ENCODE results near the gene PRKCA.

The PRKCA gene

DNA sequence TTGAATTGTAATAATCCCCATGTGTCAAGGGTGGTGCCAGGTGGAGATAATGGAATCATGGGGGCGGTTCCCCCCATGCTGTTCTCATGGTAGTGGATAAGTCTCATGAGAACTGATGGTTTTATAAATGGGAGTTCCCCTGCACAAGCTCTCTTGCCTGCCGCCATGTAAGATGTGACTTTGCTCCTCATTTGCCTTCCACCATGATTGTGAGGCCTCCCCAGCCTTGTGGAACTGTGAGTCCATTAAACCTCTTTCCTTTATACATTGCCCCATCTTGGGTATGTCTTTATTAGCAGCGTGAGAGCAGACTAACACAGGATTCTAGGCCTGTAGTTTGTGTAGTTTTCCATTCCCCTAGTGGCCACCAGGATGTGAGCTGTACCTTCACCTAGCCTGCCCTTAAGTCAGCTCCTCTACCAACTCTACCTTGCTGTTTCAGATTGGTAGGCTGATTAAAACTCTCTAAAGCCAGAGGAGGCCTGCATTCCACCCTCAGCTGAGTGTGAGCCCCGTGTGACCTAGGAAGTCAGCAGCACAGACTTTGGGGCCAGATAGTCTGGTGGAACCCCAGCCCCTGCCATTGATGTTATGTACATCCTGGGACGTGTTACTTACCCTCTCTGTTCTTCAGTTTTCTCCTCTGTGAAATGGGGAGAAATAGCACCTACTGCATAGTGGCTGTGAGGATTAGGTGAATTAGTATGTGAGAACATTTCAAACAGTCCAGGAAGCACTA lies 280.1 kb downstream of the PRKCA start:
- Mint-ChIP-seq H3K27me3 (no peaks in the 10 kb centered on the region), H3K4me1 (ENCODE audit: low read depth in 2 of 2) (peaks cover 3 to 8% of the 10 kb centered on the region in 2 donors), H3K27ac (no peak overlapping the region), H3K4me3 (no peak overlapping the region), H3K9me3 (no peaks in the 10 kb centered on the region), H3K36me3 (ENCODE audit: insufficient read depth) (no peaks in the 10 kb centered on the region)
- ATAC-seq (replicated peaks) = no peak
- DNase-seq = no peak

DNA sequence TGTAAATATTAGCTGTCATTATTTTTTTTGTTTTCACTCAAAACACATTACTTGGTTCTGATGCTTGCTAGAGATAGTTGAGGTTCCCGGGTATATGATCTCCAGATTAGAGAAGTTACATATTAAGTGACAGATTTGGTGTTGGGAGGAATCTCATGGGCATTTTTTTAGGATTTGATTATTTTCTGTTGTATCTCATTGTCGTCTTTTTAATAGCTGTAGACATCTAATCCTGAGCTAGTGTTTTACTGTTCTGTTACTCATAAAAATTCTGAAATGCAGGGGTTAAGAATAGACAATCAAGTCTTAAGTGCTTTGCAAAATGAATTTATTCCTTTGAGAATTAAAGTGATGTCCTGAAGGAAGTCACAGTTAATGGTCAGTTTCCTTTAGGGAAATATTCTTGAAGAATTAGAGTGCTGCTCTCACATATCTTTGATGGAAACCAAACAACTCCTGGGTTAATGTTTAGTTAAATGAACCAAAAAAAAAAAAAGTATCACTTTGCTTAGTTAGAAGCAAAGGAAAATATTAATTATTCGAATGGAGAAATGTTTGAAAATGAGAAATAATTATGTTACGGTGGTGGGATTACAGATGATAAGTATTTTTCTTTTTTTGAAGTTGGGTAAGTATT lies 280.8 kb downstream of the PRKCA start:
- no peaks in the 10 kb centered on the region for H3K36me3 Mint-ChIP-seq (ENCODE audit: insufficient read depth)
- no peak overlapping the region for H3K27ac Mint-ChIP-seq
- no peaks in the 10 kb centered on the region for H3K9me3 Mint-ChIP-seq
- H3K4me3 Mint-ChIP-seq = no peak overlapping the region
- no peak for DNase-seq
- ATAC-seq (replicated peaks) = no peak
- peaks cover 8 to 11% of the 10 kb centered on the region in 2 donors for H3K4me1 Mint-ChIP-seq (ENCODE audit: low read depth in 2 of 2)
- no peaks in the 10 kb centered on the region for H3K27me3 Mint-ChIP-seq

DNA sequence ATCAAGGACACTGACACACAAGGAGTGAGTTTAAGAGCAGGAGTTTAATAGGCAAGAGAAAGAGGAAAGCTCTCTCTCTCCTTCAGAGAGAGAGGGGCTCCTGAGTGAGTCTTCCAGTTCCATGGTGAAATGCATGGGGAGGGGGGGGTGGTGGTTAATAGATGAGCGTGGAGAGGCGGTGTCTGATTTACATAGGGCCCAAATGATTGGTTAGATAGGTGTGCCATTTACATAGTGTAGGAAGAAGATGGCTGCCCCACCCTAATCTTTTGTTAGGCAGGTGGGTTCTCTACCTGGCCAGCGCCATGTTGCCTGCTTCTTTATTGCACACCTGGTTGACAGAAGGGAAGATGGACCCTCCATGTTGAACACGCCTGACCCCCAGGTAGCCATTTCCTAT lies 282.5 kb downstream of the PRKCA start:
- H3K27ac Mint-ChIP-seq = no peak overlapping the region
- peaks cover 3 to 8% of the 10 kb centered on the region in 2 donors for H3K4me1 Mint-ChIP-seq (ENCODE audit: low read depth in 2 of 2)
- ATAC-seq (replicated peaks) = no peak
- H3K36me3 Mint-ChIP-seq (ENCODE audit: insufficient read depth) = no peaks in the 10 kb centered on the region
- H3K4me3 Mint-ChIP-seq = no peak overlapping the region
- H3K27me3 Mint-ChIP-seq = no peaks in the 10 kb centered on the region
- no peaks in the 10 kb centered on the region for H3K9me3 Mint-ChIP-seq
- DNase-seq = no peak

DNA sequence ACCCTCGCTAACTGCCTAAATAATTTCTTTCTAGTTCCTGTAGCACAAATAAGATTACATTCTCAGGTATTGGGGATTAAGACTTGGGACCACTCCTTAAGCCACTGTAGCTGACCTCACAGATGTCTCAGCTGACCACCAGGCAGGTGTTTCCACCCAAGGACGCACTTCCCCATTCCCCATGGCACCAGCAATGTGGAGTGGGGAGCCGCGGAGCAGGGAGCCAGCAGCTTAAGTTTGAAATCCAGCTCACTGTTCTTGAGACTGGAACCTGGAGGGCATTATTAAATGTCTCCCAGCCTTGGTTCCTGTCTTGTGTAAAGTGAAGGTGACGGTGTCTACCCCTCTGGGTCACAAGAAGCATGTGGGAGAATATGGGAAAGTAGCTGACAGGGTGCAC lies 283.1 kb downstream of the PRKCA start:
- Mint-ChIP-seq H3K36me3 (ENCODE audit: insufficient read depth) (no peaks in the 10 kb centered on the region), H3K4me3 (no peak overlapping the region), H3K27ac (no peak overlapping the region), H3K4me1 (ENCODE audit: low read depth in 2 of 2) (peaks cover 5 to 8% of the 10 kb centered on the region in 2 donors), H3K27me3 (no peaks in the 10 kb centered on the region), H3K9me3 (no peaks in the 10 kb centered on the region)
- no peak for ATAC-seq (replicated peaks)
- no peak for DNase-seq

DNA sequence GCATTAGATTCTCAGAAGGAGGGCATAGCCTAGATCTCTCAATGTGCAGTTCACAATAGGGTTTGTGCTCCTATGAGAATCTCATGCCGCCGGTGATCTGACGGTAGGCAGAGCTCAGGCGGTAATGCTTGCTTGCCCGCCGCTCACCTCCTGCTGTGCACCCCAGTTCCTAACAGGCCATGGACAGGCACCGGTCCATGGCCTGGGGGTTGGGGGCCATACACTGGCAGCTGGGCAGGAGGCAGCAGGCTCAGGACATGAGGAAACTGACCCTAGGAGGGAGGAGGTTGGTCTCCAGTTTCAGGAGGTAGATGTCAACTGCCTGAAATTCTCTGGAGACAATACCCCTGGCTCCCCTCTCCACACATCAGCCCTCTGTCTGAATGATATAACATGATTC lies 287.5 kb downstream of the PRKCA start:
- ATAC-seq (replicated peaks) (no peak), DNase-seq (no peak)
- H3K27me3 Mint-ChIP-seq = no peaks in the 10 kb centered on the region
- H3K9me3 Mint-ChIP-seq = no peaks in the 10 kb centered on the region
- H3K4me3 Mint-ChIP-seq = no peak overlapping the region
- no peaks in the 10 kb centered on the region for H3K36me3 Mint-ChIP-seq (ENCODE audit: insufficient read depth)
- no peak overlapping the region for H3K27ac Mint-ChIP-seq
- H3K4me1 Mint-ChIP-seq (ENCODE audit: low read depth in 2 of 2) = peaks cover 5% of the 10 kb centered on the region in 2 donors

DNA sequence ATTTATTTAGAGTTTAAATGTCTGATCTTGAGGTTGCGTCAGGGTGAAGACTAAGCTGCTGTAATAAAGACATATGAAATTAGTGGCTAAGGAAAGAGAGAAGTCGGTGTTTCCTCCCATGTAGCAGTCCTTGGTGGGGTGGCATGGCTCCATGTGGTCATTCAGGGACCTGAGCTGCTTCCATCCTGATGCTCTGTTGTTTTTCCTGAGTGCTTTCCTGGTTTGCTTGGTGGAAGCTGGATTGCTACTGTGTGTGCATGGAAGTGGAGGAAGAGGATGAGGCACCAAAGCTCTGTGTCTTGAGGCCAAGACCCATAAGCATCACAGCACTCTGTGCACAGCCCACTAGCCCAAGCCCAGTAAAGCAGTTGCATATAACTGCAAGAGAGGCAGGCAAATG lies 290.7 kb downstream of the PRKCA start:
- Mint-ChIP-seq H3K27me3 (no peaks in the 10 kb centered on the region), H3K9me3 (no peaks in the 10 kb centered on the region), H3K4me1 (ENCODE audit: low read depth in 2 of 2) (peaks cover 2 to 3% of the 10 kb centered on the region in 2 donors), H3K36me3 (ENCODE audit: insufficient read depth) (no peaks in the 10 kb centered on the region), H3K4me3 (no peak overlapping the region), H3K27ac (no peak overlapping the region)
- DNase-seq = no peak
- ATAC-seq (replicated peaks) = no peak

DNA sequence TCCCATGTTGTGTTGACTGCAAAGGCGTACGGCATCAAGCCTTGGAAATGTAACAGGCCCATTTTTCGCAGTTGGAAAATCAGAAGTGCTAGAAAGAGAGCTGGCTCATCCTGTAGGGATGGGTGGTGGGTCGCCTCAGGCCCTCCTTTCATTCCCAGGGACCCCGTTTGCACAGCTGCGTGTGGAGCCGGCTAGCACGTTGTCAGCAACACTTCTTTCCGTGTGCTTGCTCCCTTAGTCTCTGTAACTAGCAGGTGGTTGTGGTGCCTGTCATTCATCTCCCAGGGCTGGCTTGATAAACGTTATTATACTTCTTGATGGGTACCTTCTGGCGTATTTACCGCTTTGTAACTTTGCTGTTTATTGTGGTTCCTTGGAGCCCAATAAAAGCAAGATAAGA lies 293.5 kb downstream of the PRKCA start:
- no peak overlapping the region for H3K4me3 Mint-ChIP-seq
- H3K27me3 Mint-ChIP-seq = no peaks in the 10 kb centered on the region
- no peaks in the 10 kb centered on the region for H3K4me1 Mint-ChIP-seq (ENCODE audit: low read depth in 2 of 2)
- no peak for DNase-seq
- ATAC-seq (replicated peaks) = no peak
- no peaks in the 10 kb centered on the region for H3K36me3 Mint-ChIP-seq (ENCODE audit: insufficient read depth)
- H3K9me3 Mint-ChIP-seq = no peaks in the 10 kb centered on the region
- no peak overlapping the region for H3K27ac Mint-ChIP-seq

DNA sequence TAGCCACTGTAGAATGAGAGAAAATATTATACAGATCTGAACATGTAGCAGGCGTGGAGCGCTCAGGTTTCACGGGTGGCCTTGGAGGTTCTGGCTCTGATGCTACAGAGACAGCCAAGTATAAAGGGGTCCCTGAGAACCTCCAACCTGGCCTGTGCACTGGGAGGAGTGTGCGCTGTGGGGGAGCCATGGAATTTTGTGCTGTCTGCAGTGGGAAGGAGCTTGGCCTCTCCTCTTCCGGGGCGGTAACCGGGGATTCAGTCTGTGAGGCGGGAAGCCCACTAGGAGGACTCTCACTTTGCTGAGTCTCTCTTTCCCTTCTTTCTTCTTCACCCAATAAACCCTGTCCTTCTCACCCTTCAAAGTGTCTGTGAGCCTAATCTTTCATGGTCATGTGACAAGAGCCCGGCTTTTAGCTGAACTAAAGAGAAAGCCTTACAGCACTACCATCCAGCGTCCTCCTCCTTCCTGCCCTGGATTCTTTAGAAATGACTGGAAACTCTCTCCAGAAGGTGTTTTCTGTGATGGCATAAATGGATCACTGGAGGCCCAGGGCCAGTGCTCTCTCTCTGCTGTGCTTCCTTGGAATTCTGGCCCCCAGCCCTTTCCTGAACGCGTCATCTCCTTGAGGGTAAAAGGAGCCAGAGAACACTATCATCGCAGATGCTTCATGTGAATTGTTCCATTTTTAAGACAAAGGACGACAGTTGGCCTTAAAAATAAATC lies 300.4 kb downstream of the PRKCA start:
- peaks cover 4 to 5% of the 10 kb centered on the region in 2 donors for H3K4me1 Mint-ChIP-seq (ENCODE audit: low read depth in 2 of 2)
- no peak overlapping the region for H3K4me3 Mint-ChIP-seq
- DNase-seq (no peak), ATAC-seq (replicated peaks) (no peak)
- no peaks in the 10 kb centered on the region for H3K36me3 Mint-ChIP-seq (ENCODE audit: insufficient read depth)
- H3K27me3 Mint-ChIP-seq = peaks cover 0 to 4% of the 10 kb centered on the region in 2 donors
- no peak overlapping the region for H3K27ac Mint-ChIP-seq
- H3K9me3 Mint-ChIP-seq = no peaks in the 10 kb centered on the region

DNA sequence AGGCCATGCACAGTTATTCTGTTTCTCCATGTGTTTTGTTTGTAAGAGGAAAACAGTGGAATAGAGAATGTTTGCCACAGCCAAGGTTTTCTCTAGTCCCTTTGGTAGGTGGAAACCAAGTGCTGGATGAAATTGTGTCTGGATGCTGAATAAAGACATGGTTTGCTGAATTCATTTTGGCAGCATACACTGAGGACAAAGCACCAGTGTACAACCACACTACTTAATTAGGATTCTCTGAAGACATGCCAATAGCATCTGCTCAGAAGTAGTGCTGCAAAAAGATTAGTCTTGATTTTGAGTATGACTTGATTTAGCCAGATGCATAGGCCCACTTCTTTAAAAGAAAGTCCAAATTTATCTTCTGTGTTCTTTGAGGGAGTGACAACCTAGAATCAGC lies 302.0 kb downstream of the PRKCA start:
- Mint-ChIP-seq H3K27me3 (peaks cover 0 to 4% of the 10 kb centered on the region in 2 donors), H3K4me3 (no peak overlapping the region), H3K4me1 (ENCODE audit: low read depth in 2 of 2) (peaks cover 4 to 5% of the 10 kb centered on the region in 2 donors), H3K27ac (no peak overlapping the region), H3K9me3 (peaks cover 0 to under 1% of the 10 kb centered on the region in 2 donors), H3K36me3 (ENCODE audit: insufficient read depth) (no peaks in the 10 kb centered on the region)
- DNase-seq (no peak), ATAC-seq (replicated peaks) (no peak)

DNA sequence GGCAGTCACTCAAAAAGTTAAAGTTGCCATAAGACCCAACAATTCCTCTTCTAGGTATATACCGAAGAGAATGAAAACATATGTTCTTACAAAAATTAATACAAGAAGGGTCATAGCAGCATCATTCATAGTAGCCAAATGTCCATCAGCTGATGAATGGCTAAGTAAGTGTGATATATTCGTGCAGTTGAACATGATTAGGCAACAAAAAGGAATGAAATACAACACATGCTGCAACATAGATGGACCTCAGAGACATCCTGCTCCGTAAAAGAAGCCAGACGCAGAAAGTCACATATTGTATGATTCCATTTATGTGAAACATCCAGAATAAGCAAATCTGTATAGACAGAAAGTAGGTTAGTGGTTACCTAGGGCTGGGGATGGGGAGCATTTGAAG lies 303.1 kb downstream of the PRKCA start:
- peaks cover 4 to 5% of the 10 kb centered on the region in 2 donors for H3K4me1 Mint-ChIP-seq (ENCODE audit: low read depth in 2 of 2)
- H3K9me3 Mint-ChIP-seq = peaks cover 1 to 5% of the 10 kb centered on the region in 2 donors
- no peak for ATAC-seq (replicated peaks)
- H3K27ac Mint-ChIP-seq = no peak overlapping the region
- DNase-seq = no peak
- H3K36me3 Mint-ChIP-seq (ENCODE audit: insufficient read depth) = peaks cover 2% of the 10 kb centered on the region
- no peak overlapping the region for H3K4me3 Mint-ChIP-seq
- H3K27me3 Mint-ChIP-seq = peaks cover 0 to 4% of the 10 kb centered on the region in 2 donors

DNA sequence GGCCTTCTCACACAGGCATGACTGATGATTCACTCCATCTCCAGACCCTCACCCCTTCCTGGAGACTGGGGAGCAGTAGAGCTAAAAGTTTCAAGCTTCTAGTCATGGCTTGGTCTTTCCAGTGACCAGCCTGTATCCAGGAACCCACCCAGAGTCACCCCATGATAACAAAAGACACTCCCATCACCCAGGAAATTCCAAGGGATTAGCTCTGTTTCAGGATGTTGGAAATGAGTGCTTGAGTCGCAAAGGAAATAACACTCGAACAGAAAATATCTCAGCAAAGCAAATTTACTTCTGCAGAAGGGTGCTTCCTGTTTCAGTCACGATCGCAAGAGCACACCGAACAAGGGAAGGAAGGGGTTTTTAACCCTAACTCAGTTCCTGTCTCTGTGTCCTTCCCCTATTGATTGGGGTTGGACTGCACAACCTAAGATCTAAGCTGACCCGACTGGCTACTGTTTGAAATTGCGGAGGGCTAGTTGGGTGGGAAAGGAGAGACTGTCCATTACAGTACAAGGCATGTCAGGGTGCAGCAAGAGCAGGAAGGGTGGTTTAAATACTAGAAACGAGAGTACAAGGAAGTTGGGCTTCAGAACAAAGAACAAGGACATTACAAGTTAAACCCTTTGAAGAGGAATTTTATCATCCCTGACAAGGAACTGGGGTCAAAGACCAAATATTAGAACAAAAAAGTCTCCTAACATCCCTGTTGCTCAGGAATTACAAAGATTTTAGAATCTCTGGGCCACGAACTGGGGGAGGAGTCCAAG lies 308.1 kb downstream of the PRKCA start:
- peak overlapping the region; percentile 4 to 49 for H3K27ac Mint-ChIP-seq
- no peak for DNase-seq
- H3K27me3 Mint-ChIP-seq = no peaks in the 10 kb centered on the region
- H3K4me3 Mint-ChIP-seq = no peak overlapping the region
- H3K36me3 Mint-ChIP-seq (ENCODE audit: insufficient read depth) = peaks cover 4% of the 10 kb centered on the region
- H3K9me3 Mint-ChIP-seq = peaks cover 4 to 15% of the 10 kb centered on the region in 2 donors
- no peak for ATAC-seq (replicated peaks)
- peaks cover 0 to 4% of the 10 kb centered on the region in 2 donors for H3K4me1 Mint-ChIP-seq (ENCODE audit: low read depth in 2 of 2)

DNA sequence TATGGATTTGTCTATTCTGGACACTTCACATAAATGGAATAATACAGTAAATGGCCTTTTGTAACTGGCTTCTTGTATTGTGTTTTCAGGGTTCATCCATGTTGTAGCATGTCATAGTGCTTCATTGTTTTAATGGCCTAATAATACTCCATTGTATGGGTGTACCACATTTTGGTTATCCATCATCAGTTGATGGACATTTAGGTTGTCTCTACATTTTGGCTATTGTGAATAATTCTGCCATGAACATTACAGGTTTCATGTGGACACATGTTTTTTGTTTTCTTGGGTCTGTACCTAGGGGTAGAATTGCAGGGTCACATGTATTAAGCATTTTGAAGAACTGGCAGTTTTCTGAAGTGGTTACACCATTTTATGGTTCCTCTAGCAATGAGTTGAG lies 309.0 kb downstream of the PRKCA start:
- H3K4me1 Mint-ChIP-seq (ENCODE audit: low read depth in 2 of 2) = peaks cover 0 to 4% of the 10 kb centered on the region in 2 donors
- H3K27ac Mint-ChIP-seq = no peak overlapping the region
- H3K27me3 Mint-ChIP-seq = no peaks in the 10 kb centered on the region
- DNase-seq (no peak), ATAC-seq (replicated peaks) (no peak)
- H3K36me3 Mint-ChIP-seq (ENCODE audit: insufficient read depth) = peaks cover 6% of the 10 kb centered on the region
- H3K4me3 Mint-ChIP-seq = no peak overlapping the region
- peaks cover 4 to 15% of the 10 kb centered on the region in 2 donors for H3K9me3 Mint-ChIP-seq

DNA sequence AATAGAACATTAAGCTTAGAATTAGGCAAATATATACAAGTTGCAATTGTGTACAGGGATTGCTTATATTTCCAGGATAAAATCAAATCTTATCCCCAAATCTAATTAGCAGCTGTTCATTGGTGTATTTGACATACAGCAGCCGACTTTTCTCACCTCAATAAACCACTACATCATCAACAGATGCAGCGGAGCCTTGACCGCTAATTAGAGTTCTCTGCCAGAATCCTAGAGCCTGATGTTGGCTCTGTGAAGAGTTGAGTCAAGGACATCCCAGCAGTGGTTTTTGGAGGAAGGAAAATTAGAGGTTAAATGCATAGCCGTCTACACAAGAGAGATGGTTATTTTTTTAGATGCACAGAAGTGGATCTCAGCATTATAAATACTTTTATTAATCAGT lies 310.6 kb downstream of the PRKCA start:
- no peaks in the 10 kb centered on the region for H3K27me3 Mint-ChIP-seq
- H3K4me1 Mint-ChIP-seq (ENCODE audit: low read depth in 2 of 2) = peaks cover 6% of the 10 kb centered on the region in 2 donors
- ATAC-seq (replicated peaks) (no peak), DNase-seq (no peak)
- H3K36me3 Mint-ChIP-seq (ENCODE audit: insufficient read depth) = peaks cover 6% of the 10 kb centered on the region
- no peak overlapping the region for H3K4me3 Mint-ChIP-seq
- H3K27ac Mint-ChIP-seq = no peak overlapping the region
- peaks cover 4 to 15% of the 10 kb centered on the region in 2 donors for H3K9me3 Mint-ChIP-seq

All from effector memory CD8-positive, alpha-beta T cell (primary cell).